ENCODE data around the gene HNRNPLL.

GRCh38 chr2:38516526-38516925 lies 86.2 kb downstream of the HNRNPLL start:
- TF ChIP-seq POLR2A (IDR thresholded peaks at IDR 0.05) (no peak), CTCF (IDR thresholded peaks at IDR 0.05) (no peak)
